IPS-NIHi7 (cell line): ENCODE results near the gene SLC25A21.
"Not testable (repeated sequence)": the region's sequence is repeated elsewhere in the genome, so short reads cannot be mapped to it uniquely, and the experiment has no call there.

Source experiments
- DNase-seq: peaks from one replicate; pipeline ENCODE4 v3.0.0; 2012; ENCODE audit warnings: mixed read lengths; ENCODE audit errors: extremely low spot score

The SLC25A21 gene

GRCh38 chr14:36823651-36824050 lies 348.8 kb downstream of the SLC25A21 start:
- no peak for DNase-seq

- DNase-seq: no peak
Observed at GRCh38 chr14:36822685-36823084, 349.7 kb downstream of the SLC25A21 start.

- no peak for DNase-seq
Observed at GRCh38 chr14:36820901-36821300, 351.5 kb downstream of the SLC25A21 start.

- DNase-seq: no peak
Observed at GRCh38 chr14:36820111-36820709, 352.2 kb downstream of the SLC25A21 start.

GRCh38 chr14:36818794-36819384 lies 353.5 kb downstream of the SLC25A21 start:
- DNase-seq: no peak

GRCh38 chr14:36818246-36818645 lies 354.2 kb downstream of the SLC25A21 start:
- DNase-seq: no peak

- DNase-seq: no peak
Observed at GRCh38 chr14:36817071-36817930, 355.1 kb downstream of the SLC25A21 start.

- DNase-seq: no peak
Observed at GRCh38 chr14:36816481-36816880, 355.9 kb downstream of the SLC25A21 start.

GRCh38 chr14:36814783-36815182 lies 357.6 kb downstream of the SLC25A21 start:
- DNase-seq: not testable (repeated sequence)

GRCh38 chr14:36810209-36810608 lies 362.2 kb downstream of the SLC25A21 start:
- DNase-seq: no peak

GRCh38 chr14:36807727-36808126 lies 364.7 kb downstream of the SLC25A21 start:
- no peak for DNase-seq

GRCh38 chr14:36805131-36805559 lies 367.3 kb downstream of the SLC25A21 start:
- DNase-seq: peak; percentile 33

GRCh38 chr14:36797634-36798033 lies 374.8 kb downstream of the SLC25A21 start:
- no peak for DNase-seq

- no peak for DNase-seq
Observed at GRCh38 chr14:36791402-36791801, 381.0 kb downstream of the SLC25A21 start.

- no peak for DNase-seq
Observed at GRCh38 chr14:36785511-36785910, 386.9 kb downstream of the SLC25A21 start.

- no peak for DNase-seq
Observed at GRCh38 chr14:36784541-36784940, 387.9 kb downstream of the SLC25A21 start.

GRCh38 chr14:36781897-36782296 lies 390.5 kb downstream of the SLC25A21 start:
- DNase-seq: no peak

- no peak for DNase-seq
Observed at GRCh38 chr14:36773558-36773957, 398.8 kb downstream of the SLC25A21 start.

- DNase-seq: peak; percentile 62
Observed at GRCh38 chr14:36773136-36773540, 399.3 kb downstream of the SLC25A21 start.

GRCh38 chr14:36771028-36771640 lies 401.3 kb downstream of the SLC25A21 start:
- DNase-seq: no peak

- no peak for DNase-seq
Observed at GRCh38 chr14:36768638-36769337, 403.6 kb downstream of the SLC25A21 start.
